Activated CD8-positive, alpha-beta T cell treated with anti-CD3 and anti-CD28 coated beads for 36 hours (primary cell): ENCODE data around the gene CYLD. TPM values are rescaled to one million over a fixed set of nuclear protein-coding genes. Genes with fewer than 3 reads are reported as not detected.

Source experiments
- ATAC-seq: fragments of 200-7000 bp; cut with Tn5 transposase; one replicate; pipeline ENCODE4 v1.10.0; 2021; ENCODE audit warnings: mild to moderate bottlenecking, moderate library complexity
- CTCF ChIA-PET: fragments of 350-600 bp; sonication (Branson Sonifier 250); formaldehyde crosslinking; loops from one replicate; lab custom pipeline; 2021; ENCODE audit warnings: antibody characterized with exemption; lab: Charles Lee
- POLR2A ChIA-PET: fragments of 350-600 bp; sonication (Branson Sonifier 250); formaldehyde crosslinking; loops from one replicate; lab custom pipeline; 2021; ENCODE audit warnings: antibody characterized with exemption; lab: Charles Lee
- DNase-seq: peaks from one replicate; pipeline ENCODE4 v3.0.0-alpha.2; 2020
- H3K27ac Mint-ChIP-seq: one replicate; pipeline ENCODE4 v1.8.0; 2021; ENCODE audit warnings: mild to moderate bottlenecking, mixed read lengths
- H3K27me3 Mint-ChIP-seq: one replicate; pipeline ENCODE4 v1.8.0; 2021; ENCODE audit warnings: mixed read lengths
- H3K36me3 Mint-ChIP-seq: one replicate; pipeline ENCODE4 v1.8.0; 2021; ENCODE audit warnings: low read depth, mixed read lengths
- H3K4me1 Mint-ChIP-seq: one replicate; pipeline ENCODE4 v1.8.0; 2021; ENCODE audit warnings: low read depth, mixed read lengths
- H3K4me3 Mint-ChIP-seq: one replicate; pipeline ENCODE4 v1.8.0; 2021; ENCODE audit warnings: mild to moderate bottlenecking, moderate library complexity, mixed read lengths
- H3K9me3 Mint-ChIP-seq: one replicate; pipeline ENCODE4 v1.8.0; 2021; ENCODE audit warnings: mixed read lengths
- CTCF ChIP-seq: fragments of 200-600 bp; IDR thresholded peaks from one replicate; pipeline ENCODE4 v1.8.0; 2022; ENCODE audit warnings: antibody characterized with exemption, mild to moderate bottlenecking
- intact Hi-C: fragments of 100-400 bp; cut with micrococcal nuclease; formaldehyde crosslinking; loops from one replicate; pipeline ENCODE4 v1.10.0; 2022
- total RNA-seq, 2 experiments: library from RNA; stranded (reverse); gene quantifications; one replicate each; pipeline ENCODE4 v1.2.3, GENCODE V29; 2021

Gene CYLD
- 10 to 100 TPM; 86.4 to 94.4 TPM for total RNA-seq

GRCh38 chr16:50741781-50742575 lies at the start of gene CYLD:
TSS of gene CYLD (plus strand) at chr16:50742086. CDS start at chr16:50749699, 7,613 bp downstream.
- H3K27ac Mint-ChIP-seq: peak within 1 kb of the TSS; percentile 97
- ATAC-seq (peak; percentile 91), DNase-seq (peak; percentile 100)
- ChIA-PET POLR2A (interaction anchor here (0.6 to 1.3 kb wide), 7 partner anchors 16 to 153 kb away, joined by 3 to 4 read pairs (median 3); no protein-coding TSS in a partner anchor), CTCF (interaction anchor here (0.7 to 3.3 kb wide), 11 partner anchors 10 to 387 kb away, joined by 3 to 27 read pairs (median 5); partner anchors contain the start of gene SNX20)
- no peaks in the 10 kb centered on the region for H3K9me3 Mint-ChIP-seq
- no peak for TF ChIP-seq CTCF
- H3K4me1 Mint-ChIP-seq: peaks cover 38% of the 10 kb centered on the region
- no peaks in the 10 kb centered on the region for H3K27me3 Mint-ChIP-seq
- intact Hi-C loops: loop anchor here (5.0 to 10.0 kb wide), 4 partner anchors 45 to 717 kb away; partner anchors contain the start of genes BRD7 and CNEP1R1
- H3K36me3 Mint-ChIP-seq: peaks cover 26% of the 10 kb centered on the region
- H3K4me3 Mint-ChIP-seq: peak within 1 kb of the TSS; percentile 93

GRCh38 chr16:50692644-50692998 lies 49.3 kb upstream of the CYLD start:
- POLR2A ChIA-PET: no interaction called here
- Mint-ChIP-seq H3K27me3 (peaks cover 8% of the 10 kb centered on the region), H3K36me3 (no peaks in the 10 kb centered on the region)

GRCh38 chr16:50692999-50693781 lies 48.7 kb upstream of the CYLD start, which contains the start of gene NOD2:
TSS of gene NOD2 (plus strand) at chr16:50693606. CDS start at chr16:50699496, 5,890 bp downstream.
- Mint-ChIP-seq H3K36me3 (no peaks in the 10 kb centered on the region), H3K4me3 (peak within 1 kb of the TSS; percentile 63), H3K27ac (peak within 1 kb of the TSS; percentile 51), H3K27me3 (peaks cover 8% of the 10 kb centered on the region), H3K4me1 (peaks cover 52% of the 10 kb centered on the region), H3K9me3 (no peaks in the 10 kb centered on the region)
- ChIA-PET POLR2A (interaction anchor here (0.7 to 1.1 kb wide), 2 partner anchors 8 to 10 kb away, joined by 3 to 4 read pairs; no protein-coding TSS in a partner anchor), CTCF (no interaction called here)
- ATAC-seq (peak; percentile 25), DNase-seq (no peak)
- no peak for TF ChIP-seq CTCF
- intact Hi-C loops: no loop called here

More at GRCh38 chr16:50692644-50692998, 49.3 kb upstream of the CYLD start:
- no peaks in the 10 kb centered on the region for H3K9me3 Mint-ChIP-seq
- intact Hi-C loops: no loop called here
- ATAC-seq: no peak
- CTCF ChIA-PET: no interaction called here
- peak overlapping the region; percentile 38 for H3K4me3 Mint-ChIP-seq
- peaks cover 46% of the 10 kb centered on the region for H3K4me1 Mint-ChIP-seq
- TF ChIP-seq CTCF: no peak
- H3K27ac Mint-ChIP-seq: no peak overlapping the region
- DNase-seq: no peak

GRCh38 chr16:50694206-50694605 lies 47.7 kb upstream of the CYLD start:
- H3K4me3 Mint-ChIP-seq: peak overlapping the region; percentile 63
- peaks cover 8% of the 10 kb centered on the region for H3K27me3 Mint-ChIP-seq
- H3K27ac Mint-ChIP-seq: peak overlapping the region; percentile 51
- peaks cover 59% of the 10 kb centered on the region for H3K4me1 Mint-ChIP-seq
- TF ChIP-seq CTCF: no peak
- intact Hi-C loops: no loop called here
- POLR2A ChIA-PET: interaction anchor here (0.7 to 1.3 kb wide), 3 partner anchors 9 to 13 kb away, joined by 3 to 7 read pairs (median 4); partner anchors contain the start of gene SNX20
- ATAC-seq (no peak), DNase-seq (no peak)
- H3K36me3 Mint-ChIP-seq: no peaks in the 10 kb centered on the region
- no peaks in the 10 kb centered on the region for H3K9me3 Mint-ChIP-seq
- CTCF ChIA-PET: interaction anchor here (1.0 kb wide), 1 partner anchor 14 kb away, joined by 3 read pairs; no protein-coding TSS in a partner anchor
